HEK293 (cell line): ENCODE measurements around the gene SULF2.

Experiments used
- CTCF ChIP-seq: fragments of 450-650 bp; formaldehyde crosslinking; IDR thresholded peaks from 2 replicates; pipeline ENCODE4 v1.5.1; 2016; ENCODE audit warnings: missing biosample characterization, missing genetic modification characterization
- ZFP37 ChIP-seq: fragments of 450-650 bp; formaldehyde crosslinking; IDR thresholded peaks from 2 replicates; pipeline ENCODE4 v1.5.1; 2016; ENCODE audit warnings: missing biosample characterization, missing genetic modification characterization
- ZNF138 ChIP-seq: fragments of 450-650 bp; formaldehyde crosslinking; IDR thresholded peaks from 2 replicates; pipeline ENCODE4 v1.5.1; 2016; ENCODE audit warnings: missing biosample characterization, missing genetic modification characterization, borderline replicate concordance
- ZNF174 ChIP-seq: fragments of 450-650 bp; formaldehyde crosslinking; IDR thresholded peaks from 2 replicates; pipeline ENCODE4 v1.5.0; 2017; ENCODE audit warnings: missing biosample characterization, mild to moderate bottlenecking, missing genetic modification characterization
- ZNF24 ChIP-seq: fragments of 450-650 bp; formaldehyde crosslinking; IDR thresholded peaks from 2 replicates; pipeline ENCODE4 v1.5.1; 2016; ENCODE audit warnings: missing biosample characterization, missing genetic modification characterization
- ZNF335 ChIP-seq: fragments of 450-650 bp; formaldehyde crosslinking; conservative IDR thresholded peaks from 2 replicates; pipeline ENCODE4 v1.5.1; 2016; ENCODE audit warnings: missing biosample characterization, missing genetic modification characterization
- ZNF391 ChIP-seq: fragments of 450-650 bp; formaldehyde crosslinking; IDR thresholded peaks from 2 replicates; pipeline ENCODE4 v1.5.1; 2016; ENCODE audit warnings: low read depth, missing biosample characterization, missing genetic modification characterization, borderline replicate concordance
- ZNF530 ChIP-seq: fragments of 450-650 bp; formaldehyde crosslinking; IDR thresholded peaks from 2 replicates; pipeline ENCODE4 v1.5.1; 2016; ENCODE audit warnings: low read depth, missing biosample characterization, missing genetic modification characterization
- ZNF555 ChIP-seq: fragments of 450-650 bp; formaldehyde crosslinking; conservative IDR thresholded peaks from 2 replicates; pipeline ENCODE4 v1.5.1; 2017; ENCODE audit warnings: missing biosample characterization, mild to moderate bottlenecking, missing genetic modification characterization, inconsistent platforms
- ZNF558 ChIP-seq: fragments of 450-650 bp; formaldehyde crosslinking; IDR thresholded peaks from 2 replicates; pipeline ENCODE4 v1.5.1; 2016; ENCODE audit warnings: missing biosample characterization, missing genetic modification characterization
- ZNF677 ChIP-seq: fragments of 450-650 bp; IDR thresholded peaks from 2 replicates; pipeline ENCODE4 v1.5.0; 2018; ENCODE audit warnings: missing biosample characterization, mild to moderate bottlenecking, missing genetic modification characterization, moderate library complexity

DNA sequence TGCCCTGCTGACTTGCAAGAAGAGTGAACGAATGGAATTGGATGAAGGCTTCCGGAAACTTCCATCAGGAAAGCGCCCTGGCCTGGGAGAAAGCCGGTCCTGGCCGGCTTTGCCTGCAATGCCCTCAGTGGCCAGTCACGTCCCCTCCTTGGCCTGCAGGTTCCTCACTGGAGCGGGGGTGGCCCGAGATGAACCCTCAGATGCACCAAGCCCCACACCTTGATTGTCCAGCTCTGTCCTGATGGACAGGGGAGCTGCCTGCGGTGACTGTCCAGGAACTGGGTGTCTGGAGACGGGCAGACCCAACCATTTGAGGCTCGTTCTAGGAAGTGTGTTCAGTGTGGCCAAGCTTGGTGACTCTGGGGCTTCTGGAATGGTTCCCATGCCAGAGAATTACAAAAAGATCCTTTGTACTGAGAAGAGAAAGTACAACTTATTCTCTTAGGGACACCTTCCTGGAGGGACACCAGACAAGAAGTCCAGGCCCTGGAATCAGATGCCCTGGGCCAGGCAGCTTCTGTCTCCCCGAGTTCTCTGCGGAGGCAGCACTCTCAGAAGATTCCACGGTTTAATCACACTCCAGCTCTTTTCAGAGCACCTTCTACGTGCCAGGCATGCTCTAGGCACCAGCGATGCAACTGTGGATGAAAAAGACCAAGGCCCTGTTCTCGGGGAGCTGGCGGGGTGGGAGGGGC lies 17.1 kb upstream of the SULF2 start:
- TF ChIP-seq CTCF (tag by site-specific recombination) (no peak), ZNF558 (tag by site-specific recombination) (no peak), ZNF677 (tag by site-specific recombination) (no peak), ZNF391 (tag by site-specific recombination) (no peak), ZNF174 (tag by site-specific recombination) (no peak), ZNF138 (tag by site-specific recombination) (no peak), ZNF530 (tag by site-specific recombination) (no peak), ZNF24 (no peak), ZFP37 (tag by site-specific recombination) (no peak), ZNF335 (tag by site-specific recombination) (no peak), ZNF555 (tag by site-specific recombination) (no peak)
